Measurements from ENCODE around the gene ZNF892. TPM values are rescaled to one million over a fixed set of nuclear protein-coding genes. Genes with fewer than 3 reads are reported as not detected.

Gene ZNF892
- total and polyA plus RNA-seq, 12 donors, result 0.32 to 4.3 (median 2.2) TPM; not detected in 1

GRCh38 chr2:95166065-95166763 is 41.1 kb upstream of the ZNF892 start:
- no peaks in the 10 kb centered on the region for H3K27me3 ChIP-seq
- no peak for DNase-seq
- no peak for TF ChIP-seq CTCF (IDR thresholded peaks at IDR 0.05)
- TF ChIP-seq POLR2A (IDR thresholded peaks at IDR 0.05), result no peak
- peaks cover 12 to 17% of the 10 kb centered on the region in 2 donors for H3K4me1 ChIP-seq (replicated peaks in 1 of 2)
- intact Hi-C loops (cut with DNase I), result no loop called here
- WGBS, 4 donors, result 7 to 10% (median 8%) methylated on average over 13 to 16 of the region's 16 CpGs
- H3K9me3 ChIP-seq (replicated peaks in 1 of 3), result no peaks in the 10 kb centered on the region
- no peaks in the 10 kb centered on the region for H3K36me3 ChIP-seq (replicated peaks in 1 of 2)
- peak overlapping the region in 4 of 5 donors; percentile 81 to 95 (median 93) for H3K27ac ChIP-seq
- peak overlapping the region; percentile 50 to 96 (median 66) for H3K4me3 ChIP-seq

- 86 to 91% (median 88%) methylated on average over 7 of the region's 7 CpGs for WGBS, 4 donors
- no peaks in the 10 kb centered on the region for H3K36me3 ChIP-seq (replicated peaks in 1 of 2)
- no peak for DNase-seq
- no peaks in the 10 kb centered on the region for H3K4me1 ChIP-seq (replicated peaks in 1 of 2)
- H3K4me3 ChIP-seq, result no peak overlapping the region
- no peaks in the 10 kb centered on the region for H3K27me3 ChIP-seq
- TF ChIP-seq POLR2A (IDR thresholded peaks at IDR 0.05) (no peak), CTCF (IDR thresholded peaks at IDR 0.05) (no peak)
- no peaks in the 10 kb centered on the region for H3K9me3 ChIP-seq (replicated peaks in 1 of 3)
- H3K27ac ChIP-seq, result no peak overlapping the region
- intact Hi-C loops (cut with DNase I), result no loop called here
Measured at GRCh38 chr2:95171902-95172301, 35.4 kb upstream of the ZNF892 start.

GRCh38 chr2:95174031-95174542 is 33.2 kb upstream of the ZNF892 start:
- no peak for TF ChIP-seq CTCF (IDR thresholded peaks at IDR 0.05)
- TF ChIP-seq POLR2A (IDR thresholded peaks at IDR 0.05), result no peak
- intact Hi-C loops (cut with DNase I), result no loop called here
- DNase-seq, result no peak
- WGBS, 4 donors, result 89 to 90% (median 90%) methylated on average over 2 of the region's 2 CpGs
- H3K4me1 ChIP-seq (replicated peaks in 1 of 2), result no peaks in the 10 kb centered on the region
- no peaks in the 10 kb centered on the region for H3K36me3 ChIP-seq (replicated peaks in 1 of 2)
- H3K27ac ChIP-seq, result no peak overlapping the region
- H3K9me3 ChIP-seq (replicated peaks in 1 of 3), result no peaks in the 10 kb centered on the region
- no peak overlapping the region for H3K4me3 ChIP-seq
- no peaks in the 10 kb centered on the region for H3K27me3 ChIP-seq

- DNase-seq, result peak; percentile 21 to 67 (median 40)
- Histone ChIP-seq H3K9me3 (replicated peaks in 1 of 3) (peaks cover 0 to 11% (median 0%) of the 10 kb centered on the region in 3 donors), H3K27ac (no peak overlapping the region), H3K36me3 (replicated peaks in 1 of 2) (peaks cover 0 to 21% of the 10 kb centered on the region in 2 donors), H3K4me3 (no peak overlapping the region), H3K4me1 (replicated peaks in 1 of 2) (no peaks in the 10 kb centered on the region), H3K27me3 (no peaks in the 10 kb centered on the region)
- TF ChIP-seq CTCF (IDR thresholded peaks at IDR 0.05), result no peak
- no peak for TF ChIP-seq POLR2A (IDR thresholded peaks at IDR 0.05)
- intact Hi-C loops (cut with DNase I), result no loop called here
- WGBS, 4 donors, result 48 to 58% (median 53%) methylated on average over 7 of the region's 7 CpGs
Measured at GRCh38 chr2:95179451-95179850, 27.9 kb upstream of the ZNF892 start.
